ENCODE data around the gene ENOX1.

DNA sequence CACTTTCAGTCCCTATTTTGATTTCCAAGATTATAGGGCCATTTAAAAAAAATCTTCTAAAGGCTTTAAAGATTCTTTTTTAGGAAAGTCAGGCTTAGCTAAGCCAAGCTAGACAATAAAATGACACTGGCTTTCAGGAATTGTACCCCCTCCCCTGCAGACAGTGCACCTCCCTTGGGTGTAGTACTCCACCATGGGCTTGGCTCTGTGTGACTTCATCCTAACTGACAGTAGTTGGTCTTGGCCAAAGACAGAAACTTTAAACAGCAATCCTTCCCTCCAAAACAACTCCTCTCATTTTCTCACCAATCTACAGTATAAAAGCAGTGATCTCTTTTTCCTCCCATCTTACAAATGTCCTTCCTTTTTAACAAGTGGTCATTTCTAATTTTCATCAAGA lies 480.4 kb downstream of the ENOX1 start:
- TF ChIP-seq, protein P1, sequence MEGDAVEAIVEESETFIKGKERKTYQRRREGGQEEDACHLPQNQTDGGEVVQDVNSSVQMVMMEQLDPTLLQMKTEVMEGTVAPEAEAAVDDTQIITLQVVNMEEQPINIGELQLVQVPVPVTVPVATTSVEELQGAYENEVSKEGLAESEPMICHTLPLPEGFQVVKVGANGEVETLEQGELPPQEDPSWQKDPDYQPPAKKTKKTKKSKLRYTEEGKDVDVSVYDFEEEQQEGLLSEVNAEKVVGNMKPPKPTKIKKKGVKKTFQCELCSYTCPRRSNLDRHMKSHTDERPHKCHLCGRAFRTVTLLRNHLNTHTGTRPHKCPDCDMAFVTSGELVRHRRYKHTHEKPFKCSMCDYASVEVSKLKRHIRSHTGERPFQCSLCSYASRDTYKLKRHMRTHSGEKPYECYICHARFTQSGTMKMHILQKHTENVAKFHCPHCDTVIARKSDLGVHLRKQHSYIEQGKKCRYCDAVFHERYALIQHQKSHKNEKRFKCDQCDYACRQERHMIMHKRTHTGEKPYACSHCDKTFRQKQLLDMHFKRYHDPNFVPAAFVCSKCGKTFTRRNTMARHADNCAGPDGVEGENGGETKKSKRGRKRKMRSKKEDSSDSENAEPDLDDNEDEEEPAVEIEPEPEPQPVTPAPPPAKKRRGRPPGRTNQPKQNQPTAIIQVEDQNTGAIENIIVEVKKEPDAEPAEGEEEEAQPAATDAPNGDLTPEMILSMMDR (conservative IDR thresholded peaks at IDR 0.05), result no peak
- TF ChIP-seq EZH2 (IDR thresholded peaks at IDR 0.05; ENCODE audit: low read depth), result no peak
